Cardiac muscle cell (in vitro differentiated cells and primary cell): ENCODE measurements around the gene RBM18. TPM values are rescaled to one million over a fixed set of nuclear protein-coding genes. Genes with fewer than 3 reads are reported as not detected.
A peak's percentile ranks its signal among the peaks of the same experiment; 100 is the strongest.

Experiments
- DNase-seq, 2 donors: peaks; one replicate each; pipeline versions ENCODE4 v3.0.0 to v3.0.0-alpha.2; 2010 to 2017; ENCODE audit warnings: low read depth in 1 of 2, low spot score in 1 of 2
- H3K27ac ChIP-seq: fragments of 200-600 bp; sonication (generic); 2 replicates; pipeline ENCODE4 v1.5.1; 2016
- H3K27me3 ChIP-seq: fragments of 200-600 bp; sonication (generic); 2 replicates; pipeline ENCODE4 v1.6.0; 2016; ENCODE audit warnings: control low read depth
- H3K36me3 ChIP-seq: fragments of 200-600 bp; sonication (generic); 2 replicates; pipeline ENCODE4 v1.5.1; 2016; ENCODE audit warnings: control low read depth
- H3K4me1 ChIP-seq: fragments of 200-600 bp; sonication (generic); 2 replicates; pipeline ENCODE4 v1.8.1; 2017; ENCODE audit warnings: low read depth, mild to moderate bottlenecking, mixed run types
- H3K4me3 ChIP-seq: fragments of 200-600 bp; sonication (generic); 2 replicates; pipeline ENCODE4 v1.5.1; 2016; ENCODE audit warnings: mild to moderate bottlenecking
- H3K9me3 ChIP-seq: fragments of 200-600 bp; sonication (generic); 2 replicates; pipeline ENCODE4 v1.5.1; 2017; ENCODE audit warnings: low read depth, mild to moderate bottlenecking, control low read depth
- polyA plus RNA-seq: library from polyadenylated mRNA; unstranded; fragments of >200 nt; fragmentation: Nextera tagmentation; extraction: Ambion mirVana; gene quantifications from 2 replicates; pipeline ENCODE4 v1.2.1, GENCODE V29; 2016
- total RNA-seq: library from RNA; depleted of rRNA; stranded (reverse); fragments of >200 nt; gene quantifications from 2 replicates; pipeline ENCODE4 v1.2.3, GENCODE V29; 2016
- TF ChIP-seq, protein P1 (sequence below): IDR thresholded peaks from 2 replicates; pipeline ENCODE4 v1.5.1; 2012; ENCODE audit warnings: low read depth, mild to moderate bottlenecking, low read length

The RBM18 gene
- total and polyA plus RNA-seq, 2 experiments from 2014 or later = 5.4 to 16.7 TPM

DNA sequence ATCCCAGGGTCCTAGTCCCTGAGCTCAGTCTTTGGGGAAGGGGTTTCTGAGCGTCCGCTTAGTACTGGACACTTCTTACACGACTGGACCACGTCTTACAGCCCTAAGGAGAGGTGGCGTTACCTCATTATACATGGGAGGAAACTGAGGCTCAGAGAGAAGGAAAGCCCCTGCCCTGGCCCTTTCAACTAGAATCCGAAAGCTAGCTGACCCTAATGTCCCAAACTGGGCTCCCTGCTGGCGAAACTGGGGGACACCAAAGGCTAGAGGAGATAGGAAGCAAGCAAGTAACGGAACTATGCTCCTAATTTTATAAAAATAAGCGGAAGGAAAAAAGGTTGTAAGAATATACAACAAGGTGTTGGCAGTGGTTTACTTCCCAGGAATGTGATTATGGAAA, 50.1 kb downstream of the RBM18 start:
- no peak overlapping the region for H3K27ac ChIP-seq
- H3K27me3 ChIP-seq = peaks cover 97% of the 10 kb centered on the region
- H3K36me3 ChIP-seq = no peaks in the 10 kb centered on the region
- no peaks in the 10 kb centered on the region for H3K9me3 ChIP-seq
- H3K4me3 ChIP-seq = peak overlapping the region; percentile 30
- TF ChIP-seq, protein P1, sequence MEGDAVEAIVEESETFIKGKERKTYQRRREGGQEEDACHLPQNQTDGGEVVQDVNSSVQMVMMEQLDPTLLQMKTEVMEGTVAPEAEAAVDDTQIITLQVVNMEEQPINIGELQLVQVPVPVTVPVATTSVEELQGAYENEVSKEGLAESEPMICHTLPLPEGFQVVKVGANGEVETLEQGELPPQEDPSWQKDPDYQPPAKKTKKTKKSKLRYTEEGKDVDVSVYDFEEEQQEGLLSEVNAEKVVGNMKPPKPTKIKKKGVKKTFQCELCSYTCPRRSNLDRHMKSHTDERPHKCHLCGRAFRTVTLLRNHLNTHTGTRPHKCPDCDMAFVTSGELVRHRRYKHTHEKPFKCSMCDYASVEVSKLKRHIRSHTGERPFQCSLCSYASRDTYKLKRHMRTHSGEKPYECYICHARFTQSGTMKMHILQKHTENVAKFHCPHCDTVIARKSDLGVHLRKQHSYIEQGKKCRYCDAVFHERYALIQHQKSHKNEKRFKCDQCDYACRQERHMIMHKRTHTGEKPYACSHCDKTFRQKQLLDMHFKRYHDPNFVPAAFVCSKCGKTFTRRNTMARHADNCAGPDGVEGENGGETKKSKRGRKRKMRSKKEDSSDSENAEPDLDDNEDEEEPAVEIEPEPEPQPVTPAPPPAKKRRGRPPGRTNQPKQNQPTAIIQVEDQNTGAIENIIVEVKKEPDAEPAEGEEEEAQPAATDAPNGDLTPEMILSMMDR = no peak
- peaks cover 5% of the 10 kb centered on the region for H3K4me1 ChIP-seq
- no peak for DNase-seq

DNA sequence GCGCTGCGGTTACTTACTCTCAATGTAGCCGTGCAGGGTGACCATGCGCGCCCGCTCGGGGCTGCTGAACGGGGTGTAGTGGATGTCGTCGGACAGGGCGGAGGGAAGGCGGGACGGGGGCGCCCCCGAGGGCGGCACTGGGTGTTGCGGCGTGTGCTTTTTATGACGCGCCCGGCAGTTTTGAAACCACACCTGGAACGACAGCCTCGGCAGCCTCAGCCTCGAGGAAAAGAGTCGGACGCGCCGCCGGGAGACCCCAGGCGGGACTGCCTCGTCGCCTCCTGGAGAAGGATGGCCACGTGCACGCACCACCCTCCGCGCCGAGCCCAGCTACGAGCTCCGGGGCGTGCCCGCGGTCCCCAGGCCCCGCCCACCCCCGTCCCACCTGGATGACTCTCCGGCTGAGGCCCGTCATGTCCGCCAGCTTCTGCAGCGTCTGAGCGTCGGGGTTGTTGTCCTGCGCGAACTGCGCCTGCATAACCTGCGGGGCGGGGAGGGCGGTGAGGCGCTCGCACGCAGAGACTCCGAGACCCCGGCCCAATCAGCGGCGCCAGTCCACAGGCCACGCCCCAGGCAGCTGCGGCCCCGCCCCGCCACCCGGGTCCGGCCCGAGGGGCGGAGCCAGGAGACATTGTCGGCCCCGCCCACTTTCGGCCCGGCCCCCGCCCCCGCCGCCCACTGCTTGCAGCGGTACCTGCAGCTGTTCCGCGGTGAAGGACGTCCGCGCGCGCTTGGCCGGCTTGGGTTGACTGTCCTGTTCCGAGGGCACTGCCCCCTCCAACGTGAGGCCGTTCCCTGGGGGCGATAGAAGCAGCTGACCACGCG, 50.8 kb downstream of the RBM18 start:
- Histone ChIP-seq H3K27me3 (peaks cover 92% of the 10 kb centered on the region), H3K4me3 (peak overlapping the region; percentile 30), H3K27ac (no peak overlapping the region), H3K9me3 (no peaks in the 10 kb centered on the region), H3K36me3 (no peaks in the 10 kb centered on the region), H3K4me1 (no peaks in the 10 kb centered on the region)
- peak in 1 of 2 donors; percentile 87 for DNase-seq
- TF ChIP-seq, protein P1 = no peak

DNA sequence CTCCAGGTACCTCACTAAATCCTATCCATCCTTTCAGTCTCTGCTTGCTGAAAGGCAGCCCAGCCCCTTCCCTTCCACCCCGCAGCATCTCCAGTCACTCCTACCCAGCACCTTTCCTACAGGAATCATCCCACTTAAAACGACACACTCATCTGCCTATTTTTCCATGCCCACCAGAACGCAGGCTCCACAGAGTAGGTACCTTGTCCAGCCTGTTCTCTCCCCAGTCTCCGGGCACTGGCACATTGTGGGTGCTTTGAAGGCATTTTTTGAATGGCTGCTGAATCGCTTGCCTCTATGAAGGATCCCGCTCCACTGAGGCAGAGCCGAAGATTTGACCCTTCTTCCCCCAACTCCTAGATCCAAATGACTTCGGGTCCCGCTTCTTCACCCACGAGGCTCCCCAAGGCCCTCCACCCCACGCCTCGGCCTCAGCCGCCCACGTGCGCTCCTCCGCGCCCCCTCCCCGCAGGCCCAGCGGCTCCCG, 51.5 kb downstream of the RBM18 start:
- H3K9me3 ChIP-seq = no peaks in the 10 kb centered on the region
- H3K4me3 ChIP-seq = no peak overlapping the region
- H3K27ac ChIP-seq = no peak overlapping the region
- TF ChIP-seq, protein P1 = no peak
- DNase-seq = no peak
- no peaks in the 10 kb centered on the region for H3K4me1 ChIP-seq
- no peaks in the 10 kb centered on the region for H3K36me3 ChIP-seq
- H3K27me3 ChIP-seq = peaks cover 85% of the 10 kb centered on the region

DNA sequence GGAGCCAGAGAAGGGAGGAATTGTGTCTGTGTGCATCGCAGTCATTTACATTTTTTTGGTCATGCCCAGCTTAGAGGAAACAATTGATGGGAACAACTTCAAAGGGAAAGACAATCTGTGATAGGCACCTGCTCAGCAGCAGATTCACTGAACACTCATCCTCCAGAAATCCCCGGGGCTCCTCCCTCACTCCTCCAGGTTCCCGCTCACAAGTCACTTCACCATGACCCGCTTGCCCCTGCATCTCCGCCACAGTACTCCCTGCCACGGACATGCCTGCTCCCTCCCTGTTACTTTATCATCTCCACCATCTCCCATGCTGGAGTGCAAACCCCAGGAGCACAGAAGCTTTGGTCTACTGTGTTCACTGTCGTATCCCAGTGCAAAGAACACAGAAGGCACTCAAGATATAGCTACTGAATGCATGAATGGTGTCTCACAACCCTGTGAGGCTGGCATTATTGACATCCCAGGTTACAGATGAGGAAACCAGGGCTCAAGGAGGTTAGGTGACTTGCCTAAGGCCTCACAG, 52.1 kb downstream of the RBM18 start:
- Histone ChIP-seq H3K9me3 (no peaks in the 10 kb centered on the region), H3K27me3 (peaks cover 79% of the 10 kb centered on the region), H3K4me1 (no peaks in the 10 kb centered on the region), H3K27ac (no peak overlapping the region), H3K4me3 (no peak overlapping the region), H3K36me3 (no peaks in the 10 kb centered on the region)
- TF ChIP-seq, protein P1 = no peak
- no peak for DNase-seq

DNA sequence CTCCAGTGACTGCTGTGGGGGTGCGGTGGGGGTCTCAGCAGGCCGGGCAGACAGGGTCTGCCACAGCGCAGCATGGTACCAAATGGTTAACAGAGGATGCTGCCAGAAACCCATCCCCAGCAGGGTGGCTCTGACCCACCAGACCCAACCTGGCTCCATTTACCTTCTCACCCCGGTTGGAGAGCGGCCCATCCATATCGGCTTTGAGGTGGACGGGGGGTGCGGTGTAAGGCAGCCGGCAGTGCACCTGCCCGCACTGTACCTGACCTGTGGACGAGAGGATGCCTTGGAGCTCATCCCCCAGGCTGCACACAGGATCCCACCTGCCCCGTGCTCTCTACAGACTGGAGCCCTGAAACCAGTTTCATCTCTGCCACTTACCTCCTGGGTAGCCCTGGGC, 55.2 kb downstream of the RBM18 start:
- no peaks in the 10 kb centered on the region for H3K9me3 ChIP-seq
- TF ChIP-seq, protein P1 = no peak
- no peaks in the 10 kb centered on the region for H3K36me3 ChIP-seq
- no peak overlapping the region for H3K27ac ChIP-seq
- no peak for DNase-seq
- no peaks in the 10 kb centered on the region for H3K4me1 ChIP-seq
- peaks cover 58% of the 10 kb centered on the region for H3K27me3 ChIP-seq
- no peak overlapping the region for H3K4me3 ChIP-seq
